HG03066 (cell line): Measurements from ENCODE around the gene NAPEPLD.
"Not testable (repeated sequence)": the region's sequence is repeated elsewhere in the genome, so short reads cannot be mapped to it uniquely, and the experiment has no call there.

Experiments used
- ATAC-seq: cut with Tn5 transposase; IDR thresholded peaks from one replicate; pipeline ENCODE4 v1.9.1; 2021; ENCODE audit warnings: low read depth; ENCODE audit not compliant: unreplicated experiment

NAPEPLD gene

DNA sequence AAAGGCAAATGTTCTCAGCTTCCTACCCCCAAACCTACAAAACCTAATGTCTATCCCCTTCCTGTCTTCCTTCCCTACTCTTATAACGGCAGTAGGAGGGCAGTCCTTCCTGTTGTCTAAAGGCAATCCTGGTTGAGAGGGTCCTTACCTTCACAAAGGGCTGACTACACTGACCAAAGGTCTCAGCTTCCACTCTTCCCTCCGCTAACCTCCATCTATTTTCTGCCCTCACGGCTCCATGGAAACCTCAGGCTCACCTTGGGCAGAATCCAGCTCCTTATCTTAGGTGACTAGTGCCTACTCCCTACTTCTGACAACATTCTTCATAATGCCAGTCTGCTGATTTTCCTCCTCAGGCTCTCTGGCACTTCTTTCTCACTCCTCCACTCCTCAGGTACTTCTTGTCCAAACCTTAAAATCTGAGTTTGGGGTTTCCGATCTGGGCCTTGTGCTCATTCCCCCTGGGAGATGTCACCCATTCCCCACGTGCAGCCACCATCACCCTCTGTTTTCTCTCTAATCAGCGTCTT, 74.8 kb downstream of the NAPEPLD start:
- ATAC-seq: no peak

DNA sequence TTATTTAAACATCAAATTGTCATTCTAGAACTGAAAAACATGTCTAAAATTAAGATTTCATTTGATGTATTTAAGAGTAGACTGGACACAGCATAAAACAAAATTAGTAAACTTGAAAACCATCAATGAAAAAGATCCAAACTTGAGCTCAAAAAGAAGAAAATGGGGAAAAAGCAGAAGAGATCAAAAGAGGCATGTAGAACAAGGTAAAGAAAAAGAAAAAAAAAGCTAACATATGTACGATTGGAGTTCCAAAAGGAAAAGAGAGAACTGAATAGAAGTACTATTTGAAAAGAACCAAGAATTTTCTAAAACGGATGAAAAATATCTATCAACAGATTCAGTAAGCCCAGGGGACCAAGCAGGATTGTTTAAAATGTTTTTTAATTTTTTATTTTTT, 77.9 kb downstream of the NAPEPLD start:
- ATAC-seq: no peak

DNA sequence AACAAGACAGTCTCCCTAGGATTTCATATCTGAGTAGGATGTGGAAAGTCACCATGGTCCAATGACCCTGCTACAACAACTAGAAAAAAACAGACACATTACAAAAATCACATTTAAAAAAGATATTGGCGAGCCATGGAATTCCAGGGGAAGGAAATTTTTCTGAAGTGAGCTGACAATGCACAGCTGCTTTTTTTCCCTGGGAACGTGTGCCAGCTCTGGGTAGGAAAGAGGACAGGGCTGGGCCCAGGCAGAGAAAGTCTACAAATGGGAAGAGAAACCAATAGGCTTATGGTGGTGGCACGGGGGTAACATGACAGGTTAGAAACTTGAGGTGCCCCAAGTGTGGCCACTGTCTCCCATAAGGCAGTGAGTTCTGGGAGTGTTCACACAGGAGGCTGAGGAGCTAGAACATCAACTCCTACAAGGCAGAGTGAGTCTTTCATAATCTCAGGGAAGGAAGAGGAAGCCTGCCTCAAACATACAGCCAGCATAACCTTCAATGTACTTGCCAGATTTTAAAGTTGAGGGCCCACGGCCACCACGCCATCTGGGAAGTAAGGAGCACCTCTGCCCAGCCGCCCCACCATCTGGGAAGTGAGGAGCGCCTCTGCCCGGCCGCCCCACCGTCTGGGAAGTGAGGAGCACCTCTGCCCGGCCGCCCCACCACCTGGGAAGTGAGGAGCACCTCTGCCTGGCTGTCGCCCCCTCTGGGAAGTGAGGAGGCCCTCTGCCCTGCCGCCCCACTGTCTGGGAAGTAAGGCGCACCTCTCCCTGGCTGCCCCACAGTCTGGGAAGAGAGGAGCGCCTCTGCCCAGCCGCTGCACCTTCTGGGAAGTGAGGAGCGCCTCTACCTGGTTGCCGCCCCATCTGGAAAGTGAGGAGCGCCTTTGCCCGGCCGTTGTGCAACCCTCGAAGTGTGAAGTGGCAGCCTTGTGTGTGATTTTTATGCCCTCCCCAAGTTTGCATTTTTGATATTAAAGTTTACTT, 80.2 kb downstream of the NAPEPLD start:
- no peak for ATAC-seq

DNA sequence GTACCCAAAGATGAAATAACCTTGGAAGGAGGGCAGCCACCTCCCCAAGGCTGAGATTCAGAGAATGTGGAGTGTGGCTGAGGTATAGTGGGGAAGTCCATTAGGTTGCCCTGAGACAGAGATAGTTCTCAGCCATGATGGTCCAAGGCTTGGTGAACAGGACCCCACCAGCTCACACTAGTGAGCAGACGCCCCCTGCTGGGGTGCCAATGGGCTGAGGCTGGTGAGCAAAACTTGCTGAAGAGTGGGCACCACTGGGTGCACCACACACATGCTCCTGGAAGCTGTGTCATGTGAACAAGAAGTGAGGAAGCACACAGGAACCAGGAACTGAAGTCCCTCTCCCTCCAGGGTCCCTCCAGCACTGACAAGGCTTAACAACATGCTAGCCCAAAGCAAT, 83.2 kb downstream of the NAPEPLD start:
- no peak for ATAC-seq

DNA sequence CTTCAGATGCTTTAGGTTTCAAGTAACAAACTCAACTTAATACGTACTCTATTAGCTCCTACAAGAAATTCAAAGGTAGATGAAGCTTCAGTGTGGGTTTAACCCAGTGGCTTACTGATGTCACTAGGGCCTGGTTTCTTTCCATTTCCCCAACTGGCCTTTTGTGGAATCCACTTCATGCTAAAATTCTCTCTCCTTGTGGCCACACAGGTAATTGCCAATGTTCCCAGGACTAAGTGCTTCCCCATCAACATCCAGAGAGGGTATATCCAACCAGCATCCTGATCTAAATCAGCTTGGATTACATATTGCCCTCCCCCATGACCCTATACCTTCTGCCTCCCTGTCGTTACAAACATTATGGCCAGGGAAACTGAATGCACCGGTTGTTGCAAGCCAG, 85.0 kb downstream of the NAPEPLD start:
- ATAC-seq: no peak

DNA sequence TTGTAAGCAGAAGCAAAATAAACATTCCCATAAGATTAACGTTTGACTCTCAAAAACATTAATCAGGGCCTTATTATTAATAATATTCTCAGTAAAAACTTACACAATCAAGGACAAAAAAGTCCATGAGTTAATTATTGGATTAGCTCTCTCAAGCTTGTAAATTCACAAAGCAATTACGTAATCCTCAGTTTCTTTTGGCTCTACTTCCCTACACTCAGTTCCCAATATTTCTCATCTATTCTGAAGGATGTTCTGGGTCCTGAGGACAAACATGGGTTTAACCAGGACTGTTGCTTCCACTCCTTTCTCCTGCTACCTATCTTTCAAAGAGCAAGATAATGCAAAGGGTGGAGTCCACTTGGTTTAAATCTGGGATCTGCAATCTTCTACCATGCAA, 89.4 kb downstream of the NAPEPLD start:
- no peak for ATAC-seq

DNA sequence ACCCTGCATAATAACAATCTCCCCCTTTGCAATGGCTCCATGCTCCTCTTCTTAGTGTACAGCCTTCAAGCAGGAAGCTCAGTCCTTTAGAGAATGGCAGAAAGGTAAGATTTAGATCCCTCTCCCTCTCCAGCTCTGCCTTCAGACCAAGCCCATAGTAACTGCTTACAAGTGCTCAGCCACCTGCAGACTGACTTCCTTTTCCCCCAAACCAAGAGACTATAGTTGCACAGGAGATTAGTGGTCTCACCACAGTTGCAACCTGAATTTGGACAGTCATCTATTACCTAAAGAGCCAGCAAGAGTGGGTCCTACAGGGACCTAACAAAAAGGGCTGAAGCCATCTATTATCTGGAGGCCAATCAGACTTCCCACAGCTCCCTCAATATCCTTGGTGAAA, 90.8 kb downstream of the NAPEPLD start:
- no peak for ATAC-seq

DNA sequence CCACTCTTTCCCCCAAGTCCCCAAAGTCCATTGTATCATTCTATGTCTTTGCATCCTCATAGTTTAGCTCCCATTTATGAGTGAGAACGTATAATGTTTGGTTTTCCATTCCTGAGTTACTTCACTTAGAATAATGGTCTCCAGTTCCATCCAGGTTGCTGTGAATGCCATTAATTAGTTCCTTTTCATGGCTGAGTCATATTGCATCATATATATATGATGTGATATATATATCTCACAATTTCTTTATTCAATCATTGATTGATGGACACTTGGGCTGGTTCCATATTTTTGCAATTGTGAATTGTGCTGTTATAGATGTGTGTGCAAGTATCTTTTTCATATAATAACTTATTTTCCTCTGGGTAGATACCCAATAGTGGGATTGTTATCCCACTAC, 92.9 kb downstream of the NAPEPLD start:
- ATAC-seq: not testable (repeated sequence)

DNA sequence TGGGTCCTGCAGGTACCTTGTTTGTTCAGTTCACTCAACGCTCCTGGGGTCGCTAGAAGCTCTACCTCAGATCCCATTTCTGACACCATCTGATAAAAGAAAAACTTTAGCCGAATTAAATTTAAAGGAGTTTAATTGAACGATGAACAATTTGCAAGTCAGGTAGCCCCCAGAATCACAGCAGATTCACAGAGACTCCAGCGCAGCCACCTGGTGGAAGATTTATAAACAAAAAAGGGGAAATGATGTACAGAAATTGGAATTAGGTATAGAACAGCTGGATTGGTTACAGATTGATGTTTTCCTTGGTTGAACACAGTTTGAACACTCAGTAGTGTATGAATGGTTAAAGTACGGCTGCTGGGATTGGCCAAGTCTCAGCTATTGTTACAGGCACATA, 97.4 kb downstream of the NAPEPLD start:
- no peak for ATAC-seq
